ENCODE measurements around the gene COMMD4. TPM values are rescaled to one million over a fixed set of nuclear protein-coding genes. Genes with fewer than 3 reads are reported as not detected.

The COMMD4 gene
- total RNA-seq, 1 experiment from 2014 or later, result 116 TPM

- peak overlapping the region; percentile 87 for H3K4me3 ChIP-seq (ENCODE audit: low read length)
- H3K79me2 ChIP-seq (ENCODE audit: low read length), result peaks cover 29% of the 10 kb centered on the region; the same call in 1 of the 2 replicates
- H3K27ac ChIP-seq (ENCODE audit: low read length), result no peak overlapping the region
- H3K9ac ChIP-seq (ENCODE audit: low read length), result peak overlapping the region; percentile 33; the same call in 1 of the 2 replicates
- H3K4me2 ChIP-seq (ENCODE audit: low read length), result peak overlapping the region; percentile 99
- ChIA-PET POLR2A (ENCODE audit: unreplicated experiment) (no interaction called here), CTCF (interaction anchor here (0.6 to 1.3 kb wide), 2 partner anchors 60 to 85 kb away, joined by 5 to 6 read pairs; partner anchors contain the start of gene SIN3A)
- no peak for DNase-seq
- no peaks in the 10 kb centered on the region for H4K20me1 ChIP-seq (ENCODE audit: low read length)
- BruUV-seq (replicated peaks), result TSS peak; percentile 28
- H3K9me3 ChIP-seq (ENCODE audit: low read length), result no peaks in the 10 kb centered on the region
- H3K9me2 ChIP-seq (replicated peaks; ENCODE audit: low read length), result no peaks in the 10 kb centered on the region
- ATAC-seq, result no peak
- no peak for TF ChIP-seq EZH2 (IDR thresholded peaks at IDR 0.05; ENCODE audit: low read length, unreplicated experiment)
- no peak for TF ChIP-seq CTCF (conservative IDR thresholded peaks at IDR 0.05; ENCODE audit: low read depth, low read length)
- TF ChIP-seq EZH2phosphoT487 (IDR thresholded peaks at IDR 0.05; ENCODE audit: borderline replicate concordance, low read length), result no peak
- intact Hi-C loops (cut with micrococcal nuclease), result loop anchor here (10.0 kb wide), 1 partner anchor 278 kb away; the partner anchor contains the start of genes IMP3 and SNX33
- H3K4me1 ChIP-seq (ENCODE audit: insufficient read depth, low read length), result peaks cover 16% of the 10 kb centered on the region
- H3K36me3 ChIP-seq (ENCODE audit: low read depth, low read length), result peaks cover 31% of the 10 kb centered on the region
- H2AFZ ChIP-seq (ENCODE audit: low read length), result no peak overlapping the region
- H3K27me3 ChIP-seq (ENCODE audit: low read length), result no peaks in the 10 kb centered on the region
- H3F3A ChIP-seq (ENCODE audit: low read length, unreplicated experiment), result no peaks in the 10 kb centered on the region
These were observed 31.1 kb downstream of the COMMD4 start for GRCh38 chr15:75367006-75367405.

- Histone ChIP-seq H3K79me2 (ENCODE audit: low read length) (peaks cover 29% of the 10 kb centered on the region; the same call in 1 of the 2 replicates), H3K4me1 (ENCODE audit: insufficient read depth, low read length) (peaks cover 16% of the 10 kb centered on the region), H3K9me2 (replicated peaks; ENCODE audit: low read length) (no peaks in the 10 kb centered on the region), H3K27me3 (ENCODE audit: low read length) (no peaks in the 10 kb centered on the region), H3K36me3 (ENCODE audit: low read depth, low read length) (peaks cover 32% of the 10 kb centered on the region), H3K9ac (ENCODE audit: low read length) (peak overlapping the region; percentile 33; the same call in 1 of the 2 replicates), H2AFZ (ENCODE audit: low read length) (peak overlapping the region; percentile 49), H3K9me3 (ENCODE audit: low read length) (no peaks in the 10 kb centered on the region), H3F3A (ENCODE audit: low read length, unreplicated experiment) (no peaks in the 10 kb centered on the region), H3K4me2 (ENCODE audit: low read length) (peak overlapping the region; percentile 99), H3K4me3 (ENCODE audit: low read length) (peak overlapping the region; percentile 87), H4K20me1 (ENCODE audit: low read length) (no peaks in the 10 kb centered on the region), H3K27ac (ENCODE audit: low read length) (no peak overlapping the region)
- BruUV-seq (replicated peaks), result no TSS peak
- POLR2A ChIA-PET (ENCODE audit: unreplicated experiment), result interaction anchor here (0.5 to 2.2 kb wide), 4 partner anchors 84 to 1436 kb away, joined by 3 to 34 read pairs (median 4); partner anchors contain the start of gene SIN3A
- TF ChIP-seq EZH2 (IDR thresholded peaks at IDR 0.05; ENCODE audit: low read length, unreplicated experiment) (no peak), EZH2phosphoT487 (IDR thresholded peaks at IDR 0.05; ENCODE audit: borderline replicate concordance, low read length) (no peak), CTCF (conservative IDR thresholded peaks at IDR 0.05; ENCODE audit: low read depth, low read length) (no peak)
- intact Hi-C loops (cut with micrococcal nuclease), result loop anchor here (10.0 kb wide), 1 partner anchor 277 kb away; the partner anchor contains the start of genes IMP3 and SNX33
- no peak for DNase-seq
- CTCF ChIA-PET, result interaction anchor here (0.6 to 1.3 kb wide), 4 partner anchors 84 to 260 kb away, joined by 3 to 6 read pairs (median 4); partner anchors contain the start of gene SIN3A
- no peak for ATAC-seq
These were observed 31.6 kb downstream of the COMMD4 start for GRCh38 chr15:75367406-75367912.

Measured in PC-3 (cell line).